Cardiac fibroblast (primary cell): ENCODE data around the gene ARHGEF28.

Source experiments
- DNase-seq, 2 donors: peaks; one replicate each; pipeline versions ENCODE4 v3.0.0 to v3.0.0-alpha.2; 2010; ENCODE audit warnings: low read depth in 2 of 2
- H3K4me3 ChIP-seq, 2 donors: replicated peaks in 1 of 2; 1 replicate in 1 of 2; 2 replicates in 1 of 2; pipeline ENCODE4 v1.5.1; 2011; ENCODE audit warnings: low read depth in 2 of 2, low read length in 2 of 2, mild to moderate bottlenecking in 2 of 2, moderate library complexity in 1 of 2
- CTCF ChIP-seq: IDR thresholded peaks from one replicate; pipeline ENCODE4 v1.5.1; 2011; ENCODE audit warnings: low read depth, mild to moderate bottlenecking, low read length, inconsistent platforms

The ARHGEF28 gene

GRCh38 chr5:73973135-73973534 is 347.1 kb downstream of the ARHGEF28 start:
- TF ChIP-seq CTCF, result no peak
- H3K4me3 ChIP-seq, result no peak overlapping the region
- DNase-seq, result no peak

- DNase-seq, result peak in 1 of 2 donors; percentile 16
- no peak for TF ChIP-seq CTCF
Measured at GRCh38 chr5:73974871-73975360, 348.9 kb downstream of the ARHGEF28 start.

GRCh38 chr5:73975845-73976244 is 349.8 kb downstream of the ARHGEF28 start:
- DNase-seq, result no peak
- TF ChIP-seq CTCF, result no peak
- no peak overlapping the region for H3K4me3 ChIP-seq

More at GRCh38 chr5:73974871-73975360, 348.9 kb downstream of the ARHGEF28 start:
- H3K4me3 ChIP-seq, result no peak overlapping the region

GRCh38 chr5:73977146-73977545 is 351.1 kb downstream of the ARHGEF28 start:
- no peak for TF ChIP-seq CTCF
- no peak overlapping the region for H3K4me3 ChIP-seq
- no peak for DNase-seq

GRCh38 chr5:73979321-73979720 is 353.3 kb downstream of the ARHGEF28 start:
- DNase-seq, result no peak
- TF ChIP-seq CTCF, result no peak
- no peak overlapping the region for H3K4me3 ChIP-seq

GRCh38 chr5:73981704-73982103 is 355.7 kb downstream of the ARHGEF28 start:
- DNase-seq, result no peak
- TF ChIP-seq CTCF, result no peak
- no peak overlapping the region for H3K4me3 ChIP-seq

- TF ChIP-seq CTCF, result no peak
- H3K4me3 ChIP-seq, result no peak overlapping the region
- DNase-seq, result no peak
Measured at GRCh38 chr5:73983644-73984043, 357.6 kb downstream of the ARHGEF28 start.
